Parietal lobe (tissue), 2 donors: Measurements from ENCODE around the gene GUSB. TPM values are rescaled to one million over a fixed set of nuclear protein-coding genes. Genes with fewer than 3 reads are reported as not detected.

Experiments used
- small RNA-seq: library from RNA; depleted of rRNA; stranded (forward); fragments of <200 nt; gene quantifications from one replicate; pipeline ENCODE3, GENCODE V24; 2014; ENCODE audit warnings: low replicate concordance
- total RNA-seq: library from RNA; depleted of rRNA; stranded (reverse); fragments of >200 nt; gene quantifications from one replicate; pipeline ENCODE4 v1.2.3, GENCODE V29; 2014

Gene GUSB
- total RNA-seq = 25.0 TPM

GRCh38 chr7:65981965-65982792 is at the start of gene GUSB:
TSS of gene GUSB (minus strand) at chr7:65982213. CDS start at chr7:65982183, 30 bp downstream.

Small RNAs within 50 kb of the gene (small RNA-seq; reads per million reads assigned to genes)
- gene AC073261.1 = not detected

Other genes with a start within 250 kb of the GUSB start
- gene VKORC1L1, start 109.1 kb downstream of the GUSB start, total RNA-seq = 25.4 TPM
- 6.3 TPM for gene ASL, start 93.6 kb upstream of the GUSB start, total RNA-seq
- 54.5 TPM for gene CRCP, start 132.6 kb upstream of the GUSB start, total RNA-seq
- gene TPST1, start 223.1 kb upstream of the GUSB start, total RNA-seq = 75.7 TPM